Tibial artery (tissue), 4 donors: Measurements from ENCODE around the gene CACNA1C.

ENCODE experiments used
- DNase-seq, 2 donors: peaks; one replicate each; pipeline ENCODE4 v3.0.0-alpha.2; 2019
- H3K27ac ChIP-seq, 2 donors: fragments of 200-600 bp; sonication (generic) in 1 of 2; 1 replicate in 1 of 2; 2 replicates in 1 of 2; pipeline ENCODE4 v1.5.1; 2018 to 2019; ENCODE audit warnings: mild to moderate bottlenecking in 1 of 2
- H3K27me3 ChIP-seq, 2 donors: fragments of 200-600 bp; sonication (generic) in 1 of 2; one replicate each; pipeline versions ENCODE4 v1.5.1 to v1.6.0; 2016 to 2019
- H3K36me3 ChIP-seq, 3 donors: fragments of 200-600 bp; sonication (generic) in 2 of 3; one replicate each; pipeline ENCODE4 v1.5.1; 2016 to 2019; ENCODE audit warnings: mild to moderate bottlenecking in 2 of 3
- H3K4me1 ChIP-seq, 4 donors: fragments of 200-600 bp; sonication (generic) in 2 of 4; 1 replicate in 3 of 4; 2 replicates in 1 of 4; pipeline ENCODE4 v1.5.1; 2016 to 2019
- H3K4me3 ChIP-seq, 2 donors: fragments of 200-600 bp; sonication (generic) in 1 of 2; 1 replicate in 1 of 2; 2 replicates in 1 of 2; pipeline ENCODE4 v1.5.1; 2018 to 2019; ENCODE audit warnings: mild to moderate bottlenecking in 2 of 2
- H3K9me3 ChIP-seq, 3 donors: fragments of 200-600 bp; sonication (generic) in 1 of 3; one replicate each; pipeline ENCODE4 v1.5.1; 2016 to 2019
- intact Hi-C: fragments of 100-400 bp; cut with DNase I; formaldehyde crosslinking; loops from one replicate; pipeline ENCODE4 v1.15.0; 2023; ENCODE audit warnings: low total_unique reads
- TF ChIP-seq, protein P1 (sequence below), 2 experiments: fragments of 200-600 bp in 1 of 2; fragments of 450-650 bp in 1 of 2; IDR thresholded peaks; one replicate each; pipeline ENCODE4 v1.5.1; 2017 to 2019; ENCODE audit warnings: antibody characterized with exemption in 2 of 2, mild to moderate bottlenecking in 1 of 2, moderate library complexity in 1 of 2

CACNA1C gene

DNA sequence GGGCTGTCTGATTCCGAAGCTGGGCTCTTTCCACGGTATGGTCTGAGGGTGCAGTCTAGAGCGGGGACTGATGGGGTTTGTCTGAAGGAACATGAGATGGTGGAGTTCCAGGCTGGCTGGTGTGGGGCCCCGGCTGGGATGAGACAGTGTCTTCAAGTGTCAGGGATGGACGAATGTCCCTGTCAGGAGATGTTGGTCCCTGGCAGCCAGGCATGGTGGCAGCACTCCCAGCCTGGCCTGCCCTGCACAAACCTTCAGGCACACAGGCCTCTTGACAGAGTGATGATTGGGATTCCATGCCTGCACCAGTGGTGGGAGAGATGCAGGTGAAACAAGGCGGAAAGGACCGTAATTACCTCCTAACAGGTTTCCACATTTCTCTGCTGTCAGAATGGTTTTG, 221.9 kb downstream of the CACNA1C start:
- Histone ChIP-seq H3K9me3 (no peaks in the 10 kb centered on the region), H3K27me3 (no peaks in the 10 kb centered on the region), H3K36me3 (no peaks in the 10 kb centered on the region), H3K4me1 (peaks cover 0 to 38% (median 8%) of the 10 kb centered on the region in 4 donors), H3K4me3 (no peak overlapping the region), H3K27ac (peak overlapping the region; percentile 66 to 69)
- TF ChIP-seq, protein P1, sequence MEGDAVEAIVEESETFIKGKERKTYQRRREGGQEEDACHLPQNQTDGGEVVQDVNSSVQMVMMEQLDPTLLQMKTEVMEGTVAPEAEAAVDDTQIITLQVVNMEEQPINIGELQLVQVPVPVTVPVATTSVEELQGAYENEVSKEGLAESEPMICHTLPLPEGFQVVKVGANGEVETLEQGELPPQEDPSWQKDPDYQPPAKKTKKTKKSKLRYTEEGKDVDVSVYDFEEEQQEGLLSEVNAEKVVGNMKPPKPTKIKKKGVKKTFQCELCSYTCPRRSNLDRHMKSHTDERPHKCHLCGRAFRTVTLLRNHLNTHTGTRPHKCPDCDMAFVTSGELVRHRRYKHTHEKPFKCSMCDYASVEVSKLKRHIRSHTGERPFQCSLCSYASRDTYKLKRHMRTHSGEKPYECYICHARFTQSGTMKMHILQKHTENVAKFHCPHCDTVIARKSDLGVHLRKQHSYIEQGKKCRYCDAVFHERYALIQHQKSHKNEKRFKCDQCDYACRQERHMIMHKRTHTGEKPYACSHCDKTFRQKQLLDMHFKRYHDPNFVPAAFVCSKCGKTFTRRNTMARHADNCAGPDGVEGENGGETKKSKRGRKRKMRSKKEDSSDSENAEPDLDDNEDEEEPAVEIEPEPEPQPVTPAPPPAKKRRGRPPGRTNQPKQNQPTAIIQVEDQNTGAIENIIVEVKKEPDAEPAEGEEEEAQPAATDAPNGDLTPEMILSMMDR (IDR thresholded peaks at IDR 0.05) = no peak
- intact Hi-C loops = loop anchor here (5.0 to 10.0 kb wide), 2 partner anchors 222 to 480 kb away; partner anchors contain the start of gene CACNA1C
- no peak for DNase-seq

DNA sequence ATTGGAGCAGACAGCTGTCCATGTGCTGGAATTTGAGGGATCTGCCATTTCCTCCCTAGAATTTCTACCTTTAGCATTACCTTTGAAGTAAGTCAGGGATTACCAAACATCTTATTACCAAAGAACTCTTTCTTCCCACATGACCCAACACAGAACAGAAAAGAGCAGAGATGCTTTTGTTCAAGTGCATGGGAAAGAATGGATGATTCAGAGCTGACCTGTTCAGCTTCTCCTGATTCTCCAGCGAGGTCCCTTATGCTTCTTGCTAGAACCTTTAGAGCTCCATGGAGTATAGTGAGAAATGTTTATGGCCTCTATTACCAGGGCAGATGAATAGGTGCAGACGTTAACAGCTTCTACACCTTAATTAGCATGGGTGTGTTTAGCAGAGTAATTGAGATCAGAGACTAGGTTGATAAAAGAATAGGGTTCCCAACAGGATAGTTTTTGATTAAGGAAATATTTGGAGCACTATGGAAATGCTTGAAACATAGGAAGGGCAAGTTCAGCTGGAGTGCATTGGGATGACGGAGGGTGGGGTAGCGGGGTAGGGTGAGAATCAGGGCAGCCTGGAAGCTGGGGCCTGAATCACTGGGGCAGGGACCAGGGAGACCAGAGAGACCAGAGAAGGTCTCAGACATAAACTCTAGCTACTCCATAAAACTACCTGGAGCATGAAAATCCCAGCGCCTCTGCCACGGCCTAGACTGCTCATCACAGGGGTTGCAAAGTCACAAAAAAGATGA, 223.7 kb downstream of the CACNA1C start:
- Histone ChIP-seq H3K4me1 (peaks cover 0 to 38% (median 8%) of the 10 kb centered on the region in 4 donors), H3K36me3 (no peaks in the 10 kb centered on the region), H3K27me3 (no peaks in the 10 kb centered on the region), H3K27ac (peak overlapping the region; percentile 12 to 16), H3K4me3 (no peak overlapping the region), H3K9me3 (no peaks in the 10 kb centered on the region)
- no peak for DNase-seq
- TF ChIP-seq, protein P1 (IDR thresholded peaks at IDR 0.05) = no peak
- intact Hi-C loops = loop anchor here (10.0 kb wide), 1 partner anchor 482 kb away; no protein-coding TSS in a partner anchor

DNA sequence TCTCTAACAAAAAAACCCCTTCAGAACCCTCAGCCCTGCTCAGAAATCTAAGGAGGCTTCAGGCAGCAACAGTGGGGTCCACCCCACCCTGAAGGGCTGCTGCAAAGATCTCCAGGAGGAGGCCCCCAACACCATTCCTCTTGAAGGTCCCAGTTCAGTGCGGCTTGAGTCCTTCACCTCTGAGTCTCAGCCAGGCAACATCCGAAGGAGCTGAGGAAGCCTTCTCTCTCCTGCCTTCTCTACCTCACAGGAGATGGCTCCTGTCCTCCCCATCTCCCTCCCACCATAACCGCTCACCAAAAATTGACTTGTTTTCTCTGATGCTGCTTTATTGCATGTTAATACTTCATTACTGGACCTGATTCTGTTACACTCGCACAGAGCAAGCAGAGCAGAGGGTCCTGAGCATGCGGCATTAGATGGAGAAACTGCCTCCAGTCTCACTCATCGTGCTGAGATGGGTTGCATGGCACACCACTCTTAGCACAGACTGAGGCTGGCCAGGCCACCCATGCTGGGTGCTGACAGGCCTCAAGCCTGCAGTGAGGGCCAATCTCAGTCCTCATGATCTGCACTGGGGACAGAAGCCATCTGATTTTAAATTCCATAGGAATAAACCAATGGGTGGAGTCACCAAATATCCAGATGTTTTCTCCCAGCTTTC, 224.8 kb downstream of the CACNA1C start:
- H3K4me1 ChIP-seq = peaks cover 0 to 37% (median 10%) of the 10 kb centered on the region in 4 donors
- no peaks in the 10 kb centered on the region for H3K27me3 ChIP-seq
- H3K36me3 ChIP-seq = no peaks in the 10 kb centered on the region
- peak overlapping the region in 1 of 2 donors; percentile 7 for H3K27ac ChIP-seq
- no peaks in the 10 kb centered on the region for H3K9me3 ChIP-seq
- peak in 1 of 2 donors; percentile 42 for DNase-seq
- TF ChIP-seq, protein P1 (IDR thresholded peaks at IDR 0.05) = no peak
- no peak overlapping the region for H3K4me3 ChIP-seq
- intact Hi-C loops = loop anchor here (10.0 kb wide), 1 partner anchor 483 kb away; no protein-coding TSS in a partner anchor

DNA sequence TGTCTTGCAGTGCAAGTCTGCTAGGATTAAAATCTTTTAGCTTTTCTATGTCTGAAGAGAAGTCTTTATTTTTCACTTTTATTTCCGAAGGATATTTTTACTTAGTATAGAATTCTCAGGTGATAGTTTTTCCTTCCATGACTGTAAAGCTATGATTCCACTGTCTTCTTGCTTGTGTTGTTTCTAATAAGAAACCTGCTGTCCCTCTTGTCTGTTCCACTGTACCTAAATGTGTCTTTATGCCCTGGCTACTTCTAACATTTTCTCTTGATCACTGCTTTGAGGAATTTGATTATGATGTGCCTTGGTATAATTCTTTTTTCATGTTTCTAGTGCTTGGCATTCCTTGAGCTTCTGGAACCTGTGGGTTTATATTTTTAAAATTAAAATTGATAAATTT, 228.7 kb downstream of the CACNA1C start:
- TF ChIP-seq, protein P1 (IDR thresholded peaks at IDR 0.05) = no peak
- Histone ChIP-seq H3K36me3 (no peaks in the 10 kb centered on the region), H3K4me3 (no peak overlapping the region), H3K4me1 (peaks cover 0 to 56% (median 40%) of the 10 kb centered on the region in 4 donors), H3K27me3 (no peaks in the 10 kb centered on the region), H3K27ac (peak overlapping the region in 1 of 2 donors; percentile 83), H3K9me3 (no peaks in the 10 kb centered on the region)
- intact Hi-C loops = loop anchor here (10.0 kb wide), 1 partner anchor 303 kb away; no protein-coding TSS in a partner anchor
- no peak for DNase-seq

DNA sequence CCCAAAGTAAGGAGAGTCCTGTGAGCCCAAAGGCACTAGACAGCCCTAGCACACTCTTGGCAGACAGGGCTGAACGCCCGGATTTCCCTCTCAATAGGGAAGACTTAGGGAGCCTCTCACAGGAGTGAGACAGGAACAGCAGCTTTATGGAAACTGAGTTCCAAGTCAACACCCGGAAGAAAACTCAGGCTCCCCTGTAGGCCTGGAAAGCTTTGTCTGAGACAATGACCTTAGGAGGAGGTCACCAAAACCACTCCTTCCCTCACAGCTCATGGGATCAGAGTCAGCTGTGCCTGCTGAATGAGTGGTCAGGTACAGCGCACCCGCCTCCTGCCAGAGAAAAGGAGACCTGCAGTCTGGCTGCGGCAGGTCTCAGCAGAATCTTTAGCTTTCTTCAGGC, 229.5 kb downstream of the CACNA1C start:
- H3K27me3 ChIP-seq = no peaks in the 10 kb centered on the region
- peak in 1 of 2 donors; percentile 51 for DNase-seq
- no peaks in the 10 kb centered on the region for H3K36me3 ChIP-seq
- intact Hi-C loops = loop anchor here (10.0 kb wide), 1 partner anchor 302 kb away; no protein-coding TSS in a partner anchor
- H3K4me1 ChIP-seq = peaks cover 0 to 65% (median 45%) of the 10 kb centered on the region in 4 donors
- TF ChIP-seq, protein P1 (IDR thresholded peaks at IDR 0.05) = no peak
- peak overlapping the region; percentile 23 to 83 for H3K27ac ChIP-seq
- no peaks in the 10 kb centered on the region for H3K9me3 ChIP-seq
- H3K4me3 ChIP-seq = no peak overlapping the region
